GM21786 (cell line): ENCODE results near the gene TMED6.
"Not testable (repeated sequence)": the region's sequence is repeated elsewhere in the genome, so short reads cannot be mapped to it uniquely, and the experiment has no call there.

Experiments
- ATAC-seq: cut with Tn5 transposase; IDR thresholded peaks from one replicate; pipeline ENCODE4 v1.9.1; 2021; ENCODE audit not compliant: unreplicated experiment

The TMED6 gene

DNA sequence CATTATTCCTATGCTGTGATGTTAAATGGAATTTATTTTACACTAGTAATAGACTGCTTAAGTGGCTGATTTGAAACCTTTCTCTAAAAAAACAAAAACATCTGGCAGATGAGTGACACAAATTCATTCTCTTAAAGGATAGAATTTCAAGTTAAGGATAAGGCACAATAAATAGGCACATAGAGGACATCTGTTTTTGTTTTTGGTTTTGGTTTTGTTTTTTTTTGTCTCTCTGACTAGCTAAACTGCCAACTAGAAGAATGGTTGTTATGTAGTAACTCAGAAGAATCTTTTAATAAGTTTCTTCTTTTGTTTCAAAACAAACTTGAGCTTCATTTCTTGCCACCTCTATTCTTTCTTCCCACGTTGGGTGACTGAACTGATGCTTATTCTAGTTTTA lies 45.6 kb downstream of the TMED6 start:
- ATAC-seq: no peak

- no peak for ATAC-seq
Observed at GRCh38 chr16:69302301-69302700, 49.3 kb downstream of the TMED6 start.

GRCh38 chr16:69301861-69302260 lies 49.7 kb downstream of the TMED6 start:
- ATAC-seq: no peak

DNA sequence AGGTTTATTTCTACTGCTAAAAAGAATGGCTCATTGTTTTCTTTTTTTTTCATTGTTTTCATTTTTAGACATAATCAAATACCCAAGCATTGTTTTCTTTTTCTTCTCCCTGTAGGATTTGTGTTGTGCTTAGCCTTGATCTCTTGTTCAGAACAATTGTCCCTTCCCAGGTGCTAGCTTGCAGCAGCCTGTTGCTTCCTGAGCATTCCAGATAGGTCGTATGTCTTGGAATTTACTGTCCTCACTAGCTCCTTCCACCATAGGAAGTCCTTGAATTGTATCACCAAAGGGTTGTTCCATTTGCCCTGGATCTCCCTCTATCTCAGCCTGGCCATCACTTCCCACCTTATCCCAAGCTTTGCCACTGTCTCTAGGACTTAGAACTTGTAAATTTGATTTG lies 50.4 kb downstream of the TMED6 start:
- ATAC-seq: no peak

- ATAC-seq: no peak
Observed at GRCh38 chr16:69298261-69298660, 53.3 kb downstream of the TMED6 start.

GRCh38 chr16:69296771-69297170 lies 54.8 kb downstream of the TMED6 start:
- ATAC-seq: not testable (repeated sequence)

DNA sequence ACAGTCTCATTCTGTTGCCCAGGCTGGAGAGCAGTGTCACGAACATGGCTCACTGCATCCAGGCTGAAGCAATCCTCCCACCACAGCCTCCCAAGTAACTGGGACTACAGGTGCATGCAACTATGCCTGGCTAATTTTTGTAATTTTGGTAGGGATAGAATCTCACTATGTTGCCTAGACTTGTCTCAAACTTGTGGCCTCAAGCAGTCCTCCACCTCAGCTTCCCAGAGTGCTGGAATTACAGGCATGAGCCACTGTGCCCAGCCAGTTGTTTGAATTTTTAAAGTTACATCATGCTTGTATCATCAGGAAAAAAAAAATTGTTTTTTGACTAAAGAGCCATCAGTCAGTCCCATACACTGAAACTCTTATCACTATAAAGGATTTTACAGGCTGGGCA lies 57.5 kb downstream of the TMED6 start:
- ATAC-seq: no peak

DNA sequence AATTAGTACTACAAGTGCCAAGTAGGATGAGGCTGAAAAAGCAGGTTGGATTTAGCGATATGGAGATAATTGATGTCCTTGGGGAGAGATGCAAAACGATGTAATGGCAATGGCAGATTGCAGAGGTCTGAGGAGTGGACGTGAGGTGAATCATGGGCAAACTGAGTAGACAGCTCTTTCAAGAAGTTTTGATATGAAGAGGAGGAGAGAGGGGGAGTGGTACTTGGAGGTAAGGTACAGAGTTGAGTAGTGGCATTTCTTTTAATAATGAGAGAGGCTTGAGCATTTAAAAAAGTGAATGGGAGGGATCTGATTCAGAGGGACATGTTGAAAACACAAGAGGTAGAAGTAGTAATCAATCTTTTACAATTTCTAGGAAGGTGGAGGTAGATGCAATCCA lies 58.2 kb downstream of the TMED6 start:
- ATAC-seq: no peak
